Spleen (tissue), 11 donors: ENCODE data around the gene SLC12A3. TPM values are rescaled to one million over a fixed set of nuclear protein-coding genes. Genes with fewer than 3 reads are reported as not detected.
"Not testable (repeated sequence)": the region's sequence is repeated elsewhere in the genome, so short reads cannot be mapped to it uniquely, and the experiment has no call there.

Experiments used
- DNase-seq: peaks from one replicate; pipeline ENCODE4 v3.0.0-alpha.2; 2020
- H3K27ac ChIP-seq, 8 donors: fragments of 200-600 bp; sonication (generic) in 7 of 8; 1 replicate in 4 of 8; 2 replicates in 4 of 8; pipeline versions ENCODE4 v1.5.0 to v1.8.0; 2016 to 2021; ENCODE audit warnings: inconsistent platforms in 4 of 8, mild to moderate bottlenecking in 4 of 8, moderate library complexity in 1 of 8
- H3K27me3 ChIP-seq, 7 donors: fragments of 200-600 bp; sonication (generic) in 6 of 7; replicated peaks in 1 of 7; 1 replicate in 4 of 7; 2 replicates in 3 of 7; pipeline versions ENCODE4 v1.5.0 to v1.8.0; 2016 to 2021; ENCODE audit warnings: inconsistent platforms in 3 of 7, mild to moderate bottlenecking in 1 of 7
- H3K36me3 ChIP-seq, 6 donors: fragments of 200-600 bp; sonication (generic) in 5 of 6; 1 replicate in 4 of 6; 2 replicates in 2 of 6; pipeline versions ENCODE4 v1.5.0 to v1.8.0; 2016 to 2021; ENCODE audit warnings: inconsistent platforms in 2 of 6
- H3K4me1 ChIP-seq, 6 donors: fragments of 200-600 bp; sonication (generic) in 5 of 6; 1 replicate in 3 of 6; 2 replicates in 3 of 6; pipeline versions ENCODE4 v1.5.0 to v1.8.0; 2016 to 2021; ENCODE audit warnings: inconsistent platforms in 3 of 6
- H3K4me3 ChIP-seq, 8 donors: fragments of 200-600 bp; sonication (generic) in 7 of 8; 1 replicate in 4 of 8; 2 replicates in 4 of 8; pipeline versions ENCODE4 v1.5.0 to v1.8.0; 2016 to 2021; ENCODE audit warnings: inconsistent platforms in 4 of 8, mild to moderate bottlenecking in 4 of 8, moderate library complexity in 2 of 8
- H3K9me3 ChIP-seq, 8 donors: fragments of 200-600 bp; sonication (generic) in 7 of 8; 1 replicate in 4 of 8; 2 replicates in 4 of 8; pipeline versions ENCODE4 v1.5.0 to v1.8.0; 2016 to 2021; ENCODE audit warnings: inconsistent platforms in 4 of 8
- CTCF ChIP-seq, 11 experiments: fragments of 200-600 bp in 7 of 11; fragments of 450-650 bp in 4 of 11; sonication (generic) in 4 of 11; IDR thresholded peaks in 8 of 11; conservative IDR thresholded peaks in 3 of 11; 1 replicate in 7 of 11; 2 replicates in 4 of 11; pipeline versions ENCODE4 v1.4.0 to v1.8.0; 2016 to 2021; ENCODE audit warnings: antibody characterized with exemption in 11 of 11, inconsistent platforms in 4 of 11, mild to moderate bottlenecking in 1 of 11
- POLR2A ChIP-seq, 3 donors: fragments of 450-650 bp; IDR thresholded peaks; one replicate each; pipeline ENCODE4 v1.5.1; 2017; ENCODE audit warnings: antibody characterized with exemption in 3 of 3, mild to moderate bottlenecking in 1 of 3
- POLR2AphosphoS5 ChIP-seq, 3 donors: sonication (generic); formaldehyde crosslinking; IDR thresholded peaks; one replicate each; pipeline ENCODE4 v1.5.1; 2017; ENCODE audit warnings: antibody characterized with exemption in 3 of 3
- WGBS, 5 donors: extraction: QIAGEN DNeasy Blood & Tissue Kit in 3 of 5; methylation state at CpG; one replicate each; pipeline versions ENCODE4 v1.1.5 to v1.1.7; 2013 to 2018; 5-methylcytosine and 5-hydroxymethylcytosine counted together
- intact Hi-C: fragments of 100-400 bp; cut with DNase I; formaldehyde crosslinking; loops from one replicate; pipeline ENCODE4 v1.15.0; 2023; ENCODE audit warnings: low total_unique reads
- polyA plus RNA-seq, 3 donors: library from polyadenylated mRNA; stranded (reverse); fragments of 200-250 nt; gene quantifications; one replicate each; pipeline ENCODE4 v1.2.1, GENCODE V29; 2013
- total RNA-seq, 7 donors: library from RNA; depleted of rRNA in 3 of 7; stranded (reverse); fragments of >200 nt in 3 of 7; fragmentation: NEBNext Ultra II Directional in 4 of 7; extraction: Animal tissue kit (Norgen Biotek cat#: 25700) in 4 of 7; gene quantifications; one replicate each; pipeline versions ENCODE4 v1.1.0 to v1.2.1, GENCODE V29; 2016 to 2021
- donor health status: healthy with polysubstance abuse.
- donor health status: DM: no; HTN: no; CAD: no; lungs with moderate emphysema.
- donor health status: DM: no; HTN: no; CAD: no.
- donor health status: Bipolar disorder and iron deficiency.
- donor health status: healthy.
- donor health status: DM: no; HTN: no; CAD: no.
- donor health status: DM: yes; HTN: yes; CAD: no.

The SLC12A3 gene
- total and polyA plus RNA-seq, 10 donors, result 0.42 to 2.6 (median 1.1) TPM

GRCh38 chr16:56884026-56884582, 19.1 kb downstream of the SLC12A3 start:
- Histone ChIP-seq H3K4me3 (no peak overlapping the region), H3K4me1 (peaks cover 0 to 8% (median 4%) of the 10 kb centered on the region in 6 donors), H3K27ac (no peak overlapping the region), H3K36me3 (no peaks in the 10 kb centered on the region), H3K9me3 (no peaks in the 10 kb centered on the region), H3K27me3 (no peaks in the 10 kb centered on the region)
- DNase-seq, result no peak
- intact Hi-C loops, result no loop called here
- no peak for TF ChIP-seq POLR2A (IDR thresholded peaks at IDR 0.05)
- TF ChIP-seq POLR2AphosphoS5 (IDR thresholded peaks at IDR 0.05), result no peak
- TF ChIP-seq CTCF (IDR thresholded peaks at IDR 0.05 in 8 of 11, conservative IDR thresholded peaks at IDR 0.05 in 3 of 11), result no peak
- WGBS, 5 donors, result 83 to 96% (median 94%) methylated on average over 11 to 14 of the region's 14 CpGs

GRCh38 chr16:56884929-56885328, 19.9 kb downstream of the SLC12A3 start:
- intact Hi-C loops, H3K27ac ChIP-seq, H3K36me3 ChIP-seq, H3K4me3 ChIP-seq, H3K27me3 ChIP-seq, DNase-seq, H3K9me3 ChIP-seq: not testable (repeated sequence)
- 90 to 96% (median 91%) methylated on average over 10 to 13 of the region's 13 CpGs for WGBS, 5 donors
- H3K4me1 ChIP-seq, result peaks cover 0 to 10% (median 6%) of the 10 kb centered on the region in 6 donors

- Histone ChIP-seq H3K4me1 (peaks cover 0 to 10% (median 6%) of the 10 kb centered on the region in 6 donors), H3K4me3 (no peak overlapping the region), H3K27ac (no peak overlapping the region), H3K9me3 (no peaks in the 10 kb centered on the region), H3K36me3 (no peaks in the 10 kb centered on the region), H3K27me3 (no peaks in the 10 kb centered on the region)
- 76 to 88% (median 83%) methylated on average over 9 of the region's 9 CpGs for WGBS, 5 donors
- TF ChIP-seq CTCF (IDR thresholded peaks at IDR 0.05 in 8 of 11, conservative IDR thresholded peaks at IDR 0.05 in 3 of 11), result no peak
- DNase-seq, result no peak
- intact Hi-C loops, result no loop called here
These were observed 20.6 kb downstream of the SLC12A3 start for GRCh38 chr16:56885446-56886162.

GRCh38 chr16:56886296-56886695, 21.3 kb downstream of the SLC12A3 start:
- DNase-seq, result no peak
- intact Hi-C loops, result no loop called here

More at GRCh38 chr16:56886296-56886695, 21.3 kb downstream of the SLC12A3 start:
- no peaks in the 10 kb centered on the region for H3K27me3 ChIP-seq
- H3K9me3 ChIP-seq, result no peaks in the 10 kb centered on the region
- peaks cover 0 to 10% (median 6%) of the 10 kb centered on the region in 6 donors for H3K4me1 ChIP-seq
- H3K27ac ChIP-seq, result no peak overlapping the region
- 88 to 97% (median 92%) methylated on average over 12 of the region's 12 CpGs for WGBS, 5 donors
- TF ChIP-seq POLR2A (IDR thresholded peaks at IDR 0.05) (no peak), CTCF (IDR thresholded peaks at IDR 0.05 in 8 of 11, conservative IDR thresholded peaks at IDR 0.05 in 3 of 11) (no peak), POLR2AphosphoS5 (IDR thresholded peaks at IDR 0.05) (no peak)
- H3K4me3 ChIP-seq, result no peak overlapping the region
- no peaks in the 10 kb centered on the region for H3K36me3 ChIP-seq
